B cell (primary cell): ENCODE results near the gene DFFB. TPM values are rescaled to one million over a fixed set of nuclear protein-coding genes. Genes with fewer than 3 reads are reported as not detected.

ENCODE experiments used
- ATAC-seq: fragments of 200-7000 bp; cut with Tn5 transposase; one replicate; pipeline ENCODE4 v1.10.0; 2021; ENCODE audit warnings: low read depth, mild to moderate bottlenecking, moderate number of reproducible peaks, moderate library complexity
- CTCF ChIA-PET: fragments of 350-600 bp; sonication (Branson Sonifier 250); formaldehyde crosslinking; loops from one replicate; lab custom pipeline; 2021; ENCODE audit warnings: antibody characterized with exemption, inconsistent platforms; lab: Charles Lee
- POLR2A ChIA-PET: fragments of 350-600 bp; sonication (Branson Sonifier 250); formaldehyde crosslinking; loops from one replicate; lab custom pipeline; 2021; ENCODE audit warnings: antibody characterized with exemption; lab: Charles Lee
- DNase-seq: peaks from one replicate; pipeline ENCODE4 v3.0.0; 2013
- H2AFZ ChIP-seq: 2 replicates; pipeline ENCODE4 v1.6.1; 2012; ENCODE audit warnings: mild to moderate bottlenecking, low read depth, low read length; ENCODE audit not compliant: insufficient read depth, poor library complexity, severe bottlenecking
- H3K27ac ChIP-seq, 2 donors: 1 replicate in 1 of 2; 2 replicates in 1 of 2; pipeline ENCODE4 v1.5.1; 2012 to 2013; ENCODE audit warnings: low read length in 2 of 2, mild to moderate bottlenecking in 2 of 2, moderate library complexity in 1 of 2
- H3K27me3 ChIP-seq, 4 experiments: fragments of 200-600 bp in 1 of 4; sonication (generic) in 1 of 4; replicated peaks in 1 of 4; 1 replicate in 2 of 4; 2 replicates in 2 of 4; pipeline versions ENCODE4 v1.6.1 to v1.7.0; 2013 to 2016; ENCODE audit warnings: low read length in 3 of 4, mild to moderate bottlenecking in 2 of 4, mixed read lengths in 1 of 4, moderate library complexity in 1 of 4; ENCODE audit not compliant: insufficient read depth in 4 of 4, control insufficient read depth in 3 of 4; ENCODE audit errors: control extremely low read depth in 1 of 4
- H3K36me3 ChIP-seq, 2 experiments: replicated peaks in 1 of 2; 1 replicate in 1 of 2; 2 replicates in 1 of 2; pipeline versions ENCODE4 v1.6.1 to v1.7.1; 2013; ENCODE audit warnings: low read length in 1 of 2; ENCODE audit not compliant: insufficient read depth in 2 of 2, control insufficient read depth in 1 of 2; ENCODE audit errors: control extremely low read depth in 1 of 2, extremely low read depth in 1 of 2
- H3K4me1 ChIP-seq, 2 donors: fragments of 200-600 bp in 1 of 2; sonication (generic) in 1 of 2; 1 replicate in 1 of 2; 2 replicates in 1 of 2; pipeline versions ENCODE4 v1.5.1 to v1.6.1; 2013 to 2017; ENCODE audit warnings: low read length in 2 of 2; ENCODE audit not compliant: control insufficient read depth in 2 of 2, insufficient read depth in 2 of 2
- H3K4me2 ChIP-seq: replicated peaks from 2 replicates; pipeline ENCODE3; 2012; ENCODE audit warnings: mild to moderate bottlenecking, low read depth, low read length; ENCODE audit not compliant: poor library complexity, severe bottlenecking
- H3K4me3 ChIP-seq, 5 experiments: fragments of 200-600 bp in 1 of 5; sonication (generic) in 1 of 5; 1 replicate in 3 of 5; 2 replicates in 2 of 5; pipeline versions ENCODE4 v1.5.1 to v1.7.0; 2011 to 2016; ENCODE audit warnings: low read length in 4 of 5, mild to moderate bottlenecking in 4 of 5, low read depth in 2 of 5, control low read depth in 1 of 5, moderate library complexity in 1 of 5; ENCODE audit not compliant: insufficient read depth in 1 of 5; ENCODE audit errors: control extremely low read depth in 1 of 5, extremely low read depth in 1 of 5
- H3K79me2 ChIP-seq: fragments of 200-600 bp; sonication (generic); one replicate; pipeline ENCODE4 v1.6.0; 2016; ENCODE audit warnings: low read length; ENCODE audit not compliant: control insufficient read depth, insufficient read depth
- H3K9ac ChIP-seq: fragments of 200-600 bp; sonication (generic); 2 replicates; pipeline ENCODE4 v1.6.1; 2017; ENCODE audit warnings: mild to moderate bottlenecking, low read length, moderate library complexity
- H3K9me3 ChIP-seq, 3 donors: one replicate each; pipeline versions ENCODE4 v1.6.1 to v1.7.1; 2013; ENCODE audit warnings: low read length in 2 of 3; ENCODE audit not compliant: control insufficient read depth in 2 of 3, insufficient read depth in 1 of 3; ENCODE audit errors: control extremely low read depth in 1 of 3
- H4K20me1 ChIP-seq: 2 replicates; pipeline ENCODE4 v1.6.0; 2012; ENCODE audit warnings: mild to moderate bottlenecking, low read length; ENCODE audit not compliant: insufficient read depth, control insufficient read depth, poor library complexity, severe bottlenecking
- H3K27ac Mint-ChIP-seq: one replicate; pipeline ENCODE4 v1.8.0; 2021; ENCODE audit warnings: mixed read lengths
- H3K27me3 Mint-ChIP-seq: one replicate; pipeline ENCODE4 v1.8.0; 2021; ENCODE audit warnings: mixed read lengths
- H3K4me1 Mint-ChIP-seq: one replicate; pipeline ENCODE4 v1.8.0; 2021; ENCODE audit warnings: mixed read lengths
- H3K4me3 Mint-ChIP-seq: one replicate; pipeline ENCODE4 v1.8.0; 2021; ENCODE audit warnings: mixed read lengths
- H3K9me3 Mint-ChIP-seq: one replicate; pipeline ENCODE4 v1.8.0; 2022; ENCODE audit warnings: mixed read lengths; ENCODE audit not compliant: insufficient read depth
- EZH2 ChIP-seq: IDR thresholded peaks from 2 replicates; pipeline ENCODE4 v1.6.1; 2012; ENCODE audit warnings: borderline replicate concordance, low read depth, mild to moderate bottlenecking, moderate library complexity, low read length; ENCODE audit not compliant: insufficient read depth, poor library complexity, severe bottlenecking
- WGBS: methylation state at CpG from one replicate; pipeline ENCODE4 v1.1.5; 2013; ENCODE audit warnings: missing lambda C conversion rate; ENCODE audit not compliant: insufficient coverage; 5-methylcytosine and 5-hydroxymethylcytosine counted together
- intact Hi-C: fragments of 100-400 bp; cut with micrococcal nuclease; formaldehyde crosslinking; loops from one replicate; pipeline ENCODE4 v1.10.0; 2022
- polyA plus RNA-seq: library from polyadenylated mRNA; depleted of rRNA; stranded (reverse); fragments of >200 nt; gene quantifications from 2 replicates; pipeline ENCODE4 v1.2.3, GENCODE V29; 2012
- total RNA-seq, 2 donors: library from RNA; stranded (reverse); fragments of 120-200 nt in 1 of 2; gene quantifications; 1 replicate in 1 of 2; 2 replicates in 1 of 2; pipeline versions ENCODE4 v1.2.3 to v1.2.4, GENCODE V29; 2013 to 2022
- TF ChIP-seq, protein P1 (sequence below): fragments of 200-600 bp; IDR thresholded peaks from one replicate; pipeline ENCODE4 v1.8.0; 2022; ENCODE audit warnings: antibody characterized with exemption, mild to moderate bottlenecking

DFFB gene
- total and polyA plus RNA-seq, 2 donors (not counting 1 experiment from before 2014, with no cell fraction given), result 14.0 to 17.4 TPM

DNA sequence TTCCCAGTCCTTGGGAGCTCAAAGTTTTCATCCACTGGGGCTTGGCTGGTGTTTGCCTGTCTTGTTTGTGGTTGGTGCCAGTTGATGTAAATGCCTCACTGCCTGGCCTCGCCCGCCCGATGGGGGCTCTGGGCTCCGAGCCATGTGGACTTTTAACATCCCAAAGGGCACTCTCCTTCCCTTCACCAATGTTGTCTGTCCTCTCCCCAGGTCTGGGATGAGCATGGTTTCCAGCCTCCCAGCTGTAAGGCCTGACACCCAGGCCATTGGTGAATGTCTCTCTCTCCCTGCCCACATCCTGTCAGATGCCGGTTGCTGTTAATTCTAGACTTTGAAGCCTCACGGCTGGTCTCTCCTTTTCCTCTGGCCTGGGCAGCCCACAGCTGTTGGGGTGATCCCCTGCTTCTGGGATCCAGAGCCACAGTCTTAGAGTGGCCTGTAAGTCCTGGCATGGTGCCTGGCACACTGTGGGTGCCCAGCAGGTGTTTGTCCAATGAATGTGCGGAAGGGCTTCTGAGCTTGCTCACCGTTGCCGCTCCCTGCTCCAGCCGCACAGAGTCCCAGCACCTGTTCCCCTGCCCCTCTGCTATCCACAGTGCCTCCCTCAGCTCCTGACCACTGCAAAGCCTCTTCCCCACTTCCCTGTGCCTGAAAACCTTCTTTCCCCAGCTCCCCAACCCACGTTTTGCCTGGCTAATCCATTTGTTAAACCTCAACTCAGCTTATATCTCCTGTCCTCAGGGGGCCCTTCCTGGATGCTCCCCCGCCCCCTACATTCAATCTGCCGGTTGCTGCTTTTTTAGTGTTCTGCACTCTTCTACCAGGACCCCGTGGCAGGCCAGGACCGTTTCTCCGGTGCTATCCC lies 46.1 kb downstream of the DFFB start:
- WGBS, result 69% methylated on average over 16 of the region's 16 CpGs
- H3K27ac Mint-ChIP-seq, result no peak overlapping the region
- POLR2A ChIA-PET, result no interaction called here

More for the DNA sequence above, 46.1 kb downstream of the DFFB start:
- Histone ChIP-seq H3K4me3 (no peak overlapping the region), H3K79me2 (peaks cover 15% of the 10 kb centered on the region), H4K20me1 (no peaks in the 10 kb centered on the region), H3K4me2 (no peak overlapping the region), H3K36me3 (no peaks in the 10 kb centered on the region), H3K9me3 (peaks cover 0 to 1% (median under 1%) of the 10 kb centered on the region in 3 donors), H3K27me3 (no peaks in the 10 kb centered on the region), H3K4me1 (peaks cover 10 to 25% of the 10 kb centered on the region in 2 donors), H3K9ac (no peak overlapping the region), H3K27ac (no peak overlapping the region), H2AFZ (no peak overlapping the region)
- Mint-ChIP-seq H3K27me3 (no peaks in the 10 kb centered on the region), H3K4me1 (peaks cover 15% of the 10 kb centered on the region), H3K4me3 (no peak overlapping the region), H3K9me3 (no peaks in the 10 kb centered on the region)
- intact Hi-C loops, result loop anchor here (5.0 to 10.0 kb wide), 2 partner anchors 249 to 1676 kb away; partner anchors contain the start of genes SKI, TP73 and WRAP73
- CTCF ChIA-PET, result no interaction called here
- ATAC-seq (no peak), DNase-seq (no peak)
- TF ChIP-seq, protein P1, sequence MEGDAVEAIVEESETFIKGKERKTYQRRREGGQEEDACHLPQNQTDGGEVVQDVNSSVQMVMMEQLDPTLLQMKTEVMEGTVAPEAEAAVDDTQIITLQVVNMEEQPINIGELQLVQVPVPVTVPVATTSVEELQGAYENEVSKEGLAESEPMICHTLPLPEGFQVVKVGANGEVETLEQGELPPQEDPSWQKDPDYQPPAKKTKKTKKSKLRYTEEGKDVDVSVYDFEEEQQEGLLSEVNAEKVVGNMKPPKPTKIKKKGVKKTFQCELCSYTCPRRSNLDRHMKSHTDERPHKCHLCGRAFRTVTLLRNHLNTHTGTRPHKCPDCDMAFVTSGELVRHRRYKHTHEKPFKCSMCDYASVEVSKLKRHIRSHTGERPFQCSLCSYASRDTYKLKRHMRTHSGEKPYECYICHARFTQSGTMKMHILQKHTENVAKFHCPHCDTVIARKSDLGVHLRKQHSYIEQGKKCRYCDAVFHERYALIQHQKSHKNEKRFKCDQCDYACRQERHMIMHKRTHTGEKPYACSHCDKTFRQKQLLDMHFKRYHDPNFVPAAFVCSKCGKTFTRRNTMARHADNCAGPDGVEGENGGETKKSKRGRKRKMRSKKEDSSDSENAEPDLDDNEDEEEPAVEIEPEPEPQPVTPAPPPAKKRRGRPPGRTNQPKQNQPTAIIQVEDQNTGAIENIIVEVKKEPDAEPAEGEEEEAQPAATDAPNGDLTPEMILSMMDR, result no peak
- no peak for TF ChIP-seq EZH2
